GM12891 (cell line): Measurements from ENCODE around the gene NUBP2.
A peak's percentile ranks its signal among the peaks of the same experiment; 100 is the strongest.

Experiments used
- POLR2A ChIP-seq: IDR thresholded peaks from 2 replicates; pipeline ENCODE4 v1.6.1; 2011; ENCODE audit warnings: low read depth, low read length, control low read depth
- POLR2AphosphoS5 ChIP-seq: IDR thresholded peaks from 2 replicates; pipeline ENCODE4 v1.6.1; 2011; ENCODE audit warnings: low read depth, low read length, control low read depth
- TAF1 ChIP-seq: IDR thresholded peaks from 2 replicates; pipeline ENCODE4 v1.6.1; 2011; ENCODE audit warnings: low read depth, low read length, control low read depth

DNA sequence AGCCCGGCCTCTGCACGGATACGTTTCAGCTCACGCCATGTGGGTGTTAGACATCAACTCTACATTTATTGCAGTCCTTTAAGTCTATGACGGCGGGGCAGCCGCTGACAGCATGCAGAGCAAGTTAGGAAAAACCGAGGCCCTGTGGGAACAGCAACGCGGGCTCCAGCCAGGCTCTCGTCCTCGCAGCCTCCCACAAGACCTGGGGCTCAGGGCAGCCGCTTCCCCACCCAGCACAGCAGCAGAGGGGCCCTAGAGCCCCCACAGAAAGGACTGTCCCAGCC, 6.1 kb upstream of the NUBP2 start:
- TF ChIP-seq POLR2A = peak; percentile 35; the same call in 1 of the 2 replicates
- TF ChIP-seq POLR2AphosphoS5 = no peak
- no peak for TF ChIP-seq TAF1
